HG03520 (cell line): ENCODE data around the gene MAPKAP1.
"Not testable (repeated sequence)": the region's sequence is repeated elsewhere in the genome, so short reads cannot be mapped to it uniquely, and the experiment has no call there.

Source experiments
- ATAC-seq: cut with Tn5 transposase; IDR thresholded peaks from one replicate; pipeline ENCODE4 v1.9.1; 2021; ENCODE audit warnings: mild to moderate bottlenecking, moderate library complexity; ENCODE audit not compliant: unreplicated experiment

MAPKAP1 gene

DNA sequence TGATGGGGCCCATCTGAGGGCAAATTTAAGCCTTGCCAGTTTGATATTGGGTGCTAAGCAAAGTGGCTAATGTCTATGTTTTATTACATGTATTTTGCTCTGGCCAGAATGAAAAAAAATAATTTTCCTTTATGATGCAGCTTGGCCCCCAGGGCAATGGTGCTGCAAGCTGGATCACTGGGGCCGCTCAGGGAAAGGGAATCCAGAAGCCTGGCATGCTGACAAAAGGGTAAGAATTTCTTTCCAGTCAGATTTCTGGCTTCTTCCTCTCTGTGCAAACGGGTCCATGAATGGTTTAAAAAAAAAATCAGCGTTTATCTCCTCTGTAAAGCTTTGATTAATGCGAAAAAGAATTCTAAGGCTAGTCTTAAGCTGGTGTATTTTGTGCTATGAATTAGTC, 138.4 kb downstream of the MAPKAP1 start:
- no peak for ATAC-seq

DNA sequence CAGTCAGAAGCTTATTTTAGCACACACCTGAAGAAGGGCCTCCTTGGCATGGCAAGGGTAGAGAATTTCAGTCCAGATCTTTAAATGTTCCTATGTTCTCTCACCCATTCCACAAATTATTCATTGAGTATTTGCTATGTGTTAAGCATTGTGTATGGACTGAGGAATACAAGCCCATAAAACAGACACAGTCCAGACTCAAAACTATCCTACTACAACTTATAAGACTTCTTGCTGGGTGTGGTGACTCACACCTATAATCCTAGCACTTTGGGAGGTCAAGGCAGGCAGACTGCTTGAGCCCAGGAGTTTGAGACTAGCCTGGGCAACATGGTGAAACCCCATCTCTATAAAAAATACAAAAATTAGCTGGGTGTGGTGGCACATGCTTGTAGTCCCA, 141.0 kb downstream of the MAPKAP1 start:
- ATAC-seq, result not testable (repeated sequence)

DNA sequence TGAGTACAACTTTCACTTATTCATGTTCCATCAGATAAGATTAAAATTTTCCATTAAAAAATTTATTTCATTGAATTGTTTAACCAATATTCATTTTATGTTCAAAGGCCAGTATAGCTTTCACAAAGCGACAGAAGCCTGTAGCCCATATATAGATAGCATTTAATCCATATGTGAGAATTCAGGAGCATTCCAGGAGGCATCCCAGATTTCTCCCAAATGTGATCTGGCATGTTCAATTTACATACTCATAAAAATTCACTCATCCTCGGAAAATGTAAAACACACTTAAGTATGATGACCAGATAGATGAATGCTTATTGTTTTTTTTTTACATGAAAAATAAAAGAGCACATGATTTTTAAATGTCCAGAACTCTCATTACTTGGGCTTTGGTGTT, 141.9 kb downstream of the MAPKAP1 start:
- no peak for ATAC-seq

DNA sequence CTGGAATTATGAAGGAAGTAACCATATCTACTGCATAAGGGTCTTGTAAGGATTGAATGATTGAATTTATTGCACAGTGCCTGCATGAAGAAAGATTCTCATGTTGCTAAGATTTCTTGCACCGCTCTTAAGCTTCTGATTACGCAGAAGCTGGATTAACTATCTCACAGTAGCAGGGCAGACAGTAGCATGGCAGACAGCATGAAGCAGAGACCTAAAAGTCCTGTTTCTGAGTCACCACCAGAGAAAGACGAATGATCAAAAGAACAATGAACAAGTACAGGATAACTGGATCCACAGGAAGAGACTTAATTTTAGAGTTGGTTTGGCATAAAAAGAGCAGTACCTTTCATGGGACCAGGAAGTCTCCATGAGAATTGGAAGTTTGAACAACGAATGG, 142.4 kb downstream of the MAPKAP1 start:
- ATAC-seq, result no peak

DNA sequence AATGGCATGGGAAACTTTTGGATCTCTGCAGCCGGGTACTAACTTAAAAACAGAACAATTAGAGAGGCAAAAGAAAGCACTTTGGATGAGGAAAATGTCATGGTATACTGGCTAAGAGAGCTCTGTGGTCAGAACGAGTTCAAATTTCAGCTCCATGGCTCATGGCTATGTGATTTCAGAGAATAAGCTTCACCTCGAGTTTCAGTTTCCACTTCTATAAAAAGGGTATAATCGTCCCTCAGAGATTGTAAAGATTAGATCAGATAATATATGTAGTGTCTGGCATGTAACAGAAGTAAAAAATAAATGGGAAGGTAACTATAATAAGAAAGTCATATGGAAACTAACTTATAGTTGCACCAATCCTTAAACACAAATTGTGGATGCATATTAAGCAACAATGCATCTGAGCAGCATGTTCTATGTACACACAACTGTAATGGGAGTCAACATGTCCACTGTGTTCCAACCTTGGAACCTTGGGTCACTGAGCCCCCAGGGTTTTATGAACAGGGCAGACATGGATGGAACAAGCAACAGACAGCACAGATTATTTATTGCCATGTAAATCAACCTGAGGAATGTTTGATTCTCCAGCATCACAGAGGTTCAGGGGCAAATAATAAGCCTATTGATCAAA, 145.4 kb downstream of the MAPKAP1 start:
- ATAC-seq, result no peak

DNA sequence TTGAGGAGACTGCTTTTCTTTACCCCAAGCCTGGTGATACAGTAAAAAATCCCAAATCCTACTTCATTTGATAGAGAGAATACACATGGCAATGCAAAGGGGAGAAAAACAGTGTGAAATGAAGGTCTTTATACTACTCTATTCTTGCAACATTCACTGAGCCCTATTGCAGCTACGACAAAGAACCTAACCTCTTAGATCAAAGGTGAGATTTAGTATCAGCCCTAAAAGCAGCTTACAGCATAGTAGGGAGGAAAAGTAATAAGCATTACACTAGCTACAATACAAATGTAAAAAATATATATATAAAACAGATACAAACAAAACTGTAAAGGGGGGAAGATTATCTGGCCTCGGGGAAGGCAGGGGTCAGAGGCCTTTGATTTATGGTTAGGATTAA, 147.1 kb downstream of the MAPKAP1 start:
- no peak for ATAC-seq

DNA sequence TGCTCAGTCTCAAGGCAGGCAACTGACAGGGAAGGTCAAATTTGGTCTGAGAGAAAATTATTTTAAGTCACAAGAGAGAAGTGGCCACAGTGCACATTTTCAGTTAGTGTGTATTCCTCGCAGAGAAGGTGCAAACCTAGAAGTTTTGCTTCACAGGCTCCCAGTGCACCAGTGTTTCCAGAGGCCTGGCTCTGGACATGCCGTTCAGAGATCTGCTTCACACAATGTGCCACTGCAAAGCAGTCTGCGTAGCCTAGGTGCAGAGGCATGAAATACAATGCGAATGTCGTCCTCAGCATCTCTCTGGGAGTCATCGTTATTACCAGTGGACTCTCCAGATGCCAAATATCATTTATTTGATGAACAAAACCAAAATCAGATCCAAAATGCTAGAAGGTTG, 147.8 kb downstream of the MAPKAP1 start:
- ATAC-seq, result no peak

DNA sequence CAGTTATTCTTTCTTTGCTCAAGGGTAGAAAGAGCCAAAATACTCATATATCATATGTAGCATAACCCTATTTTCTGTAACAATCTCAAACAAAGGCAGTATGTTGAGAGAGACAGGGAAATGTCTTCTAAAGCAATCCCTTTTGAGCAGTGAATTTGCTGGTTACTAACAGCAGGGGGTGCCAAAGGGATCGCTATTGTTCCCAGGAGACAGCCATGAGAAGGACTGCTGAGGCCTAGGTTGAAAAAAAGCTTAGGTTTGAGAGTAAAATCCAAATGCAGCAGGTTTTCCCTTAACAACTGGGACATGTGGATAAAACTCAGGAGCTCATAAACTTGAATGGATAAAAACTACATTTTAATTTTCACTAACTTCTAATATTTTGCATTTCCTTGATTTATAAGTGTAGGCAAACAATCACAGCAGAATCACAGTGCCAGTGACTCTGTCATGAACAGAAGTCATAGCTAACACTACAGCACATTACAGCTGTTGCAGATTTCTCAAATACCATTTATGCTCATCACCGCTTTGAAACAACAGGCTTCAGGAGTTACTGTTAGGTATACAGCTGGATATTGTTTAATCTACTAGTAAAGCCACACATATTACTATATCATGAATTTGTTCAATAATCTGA, 148.4 kb downstream of the MAPKAP1 start:
- no peak for ATAC-seq

DNA sequence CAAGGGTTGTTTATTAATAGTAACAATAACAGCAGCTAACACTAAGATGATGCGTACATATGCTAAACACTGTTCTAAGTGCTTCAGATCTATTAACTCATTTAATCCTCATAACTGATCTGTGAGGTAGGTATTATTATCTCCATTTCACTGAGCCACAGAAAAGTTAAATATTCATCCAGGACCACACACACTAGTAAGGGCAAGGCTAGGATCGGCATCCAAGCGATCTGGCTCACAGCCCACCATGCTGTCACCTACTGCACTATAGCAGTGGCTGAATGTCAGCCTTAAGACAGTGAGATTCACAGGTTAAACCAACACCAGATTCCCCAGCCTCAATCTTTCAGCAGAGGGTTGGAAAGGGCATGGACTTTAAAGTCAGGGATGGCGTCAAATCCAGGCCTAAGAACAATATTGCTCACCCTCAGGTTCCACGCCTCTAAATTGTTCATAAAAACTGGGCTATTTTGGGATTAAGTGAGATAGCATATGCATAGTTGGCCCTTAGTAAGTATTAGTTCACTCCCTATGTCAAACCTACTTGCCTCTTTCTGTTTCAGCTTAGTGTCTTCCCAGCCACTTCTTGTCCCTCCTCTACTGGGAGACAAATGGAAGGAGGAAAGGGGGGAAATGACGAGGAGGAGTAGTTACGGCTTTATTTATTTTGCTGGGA, 150.8 kb downstream of the MAPKAP1 start:
- no peak for ATAC-seq

DNA sequence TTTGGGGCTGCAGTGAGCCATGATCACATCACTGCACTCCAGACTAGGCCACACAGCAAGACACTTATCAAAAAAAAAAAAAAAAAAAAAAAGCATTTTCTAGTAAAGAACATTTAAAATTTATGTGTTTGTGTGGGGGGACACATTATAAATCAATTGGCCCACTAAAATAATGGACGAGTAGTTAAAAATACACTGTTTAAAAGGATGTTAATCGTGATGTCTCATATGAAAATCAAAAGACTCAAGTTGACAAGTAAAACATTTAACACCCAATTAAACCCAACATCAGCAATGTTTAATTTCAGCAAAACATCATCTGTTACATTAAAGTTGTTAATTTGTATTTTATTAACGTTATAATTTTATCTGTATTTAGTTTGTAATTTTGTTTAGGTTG, 152.3 kb downstream of the MAPKAP1 start:
- no peak for ATAC-seq

DNA sequence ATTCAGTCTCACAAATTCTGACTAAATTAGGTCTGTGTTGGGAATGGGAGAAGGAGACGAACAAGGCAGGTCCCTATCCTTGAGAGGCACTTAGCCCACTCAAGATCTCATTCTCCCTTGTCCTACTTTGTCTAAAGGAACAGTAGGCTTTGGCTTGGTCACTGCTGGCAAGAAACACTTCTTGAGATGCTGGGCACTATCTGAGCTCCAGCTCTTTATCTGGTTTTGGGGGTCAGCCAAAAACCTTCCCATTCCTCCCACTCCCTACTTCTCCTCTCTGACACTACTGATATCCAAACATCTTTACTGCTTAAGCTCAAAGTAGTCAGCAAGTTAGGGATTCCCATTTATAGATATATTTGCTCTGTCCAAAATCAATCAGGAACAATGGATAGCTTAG, 155.2 kb downstream of the MAPKAP1 start:
- ATAC-seq, result no peak

DNA sequence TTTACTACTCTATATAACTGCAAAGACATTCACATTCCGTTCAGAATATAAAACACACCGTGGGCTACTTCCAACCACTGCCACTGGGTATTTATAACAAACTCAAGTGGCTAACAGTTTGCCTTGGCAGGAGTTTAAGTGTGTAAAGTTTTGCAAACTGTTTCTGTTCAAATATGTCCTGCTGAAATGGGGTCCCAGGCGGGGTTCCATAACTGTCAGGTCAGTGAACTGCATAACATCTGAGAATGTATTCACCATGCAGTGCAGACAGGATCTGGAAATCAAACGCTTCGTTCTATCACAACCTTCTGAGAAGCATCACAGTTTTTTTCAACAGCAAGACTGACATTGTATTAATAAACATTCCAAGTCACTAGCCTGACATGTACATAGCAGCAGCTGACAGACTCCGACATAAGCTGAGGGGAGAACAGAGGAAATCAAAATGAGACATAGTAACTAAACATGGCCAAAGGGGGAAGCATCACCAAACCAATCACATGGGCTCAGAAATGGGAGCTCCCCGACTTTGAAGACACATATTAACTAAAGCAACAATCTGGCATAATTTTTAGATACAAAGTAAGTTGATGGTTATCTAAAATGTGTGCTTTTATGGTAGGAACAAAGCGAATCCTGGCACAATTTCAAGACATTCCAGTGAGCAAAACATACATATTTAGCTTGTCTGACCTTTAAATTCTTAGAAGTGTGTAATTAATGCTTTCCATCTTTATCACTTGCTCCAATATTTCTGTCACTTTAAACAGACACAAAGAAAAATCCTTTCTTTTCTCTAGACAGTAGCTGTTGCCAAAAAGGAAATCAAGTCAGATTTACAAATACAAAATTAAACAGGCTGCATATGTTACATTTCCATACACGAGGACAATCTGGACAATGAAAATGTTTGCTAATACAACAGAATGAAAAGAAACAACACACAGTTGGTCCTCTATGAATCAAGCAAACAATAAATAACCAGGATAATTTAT, 156.8 kb downstream of the MAPKAP1 start:
- no peak for ATAC-seq

DNA sequence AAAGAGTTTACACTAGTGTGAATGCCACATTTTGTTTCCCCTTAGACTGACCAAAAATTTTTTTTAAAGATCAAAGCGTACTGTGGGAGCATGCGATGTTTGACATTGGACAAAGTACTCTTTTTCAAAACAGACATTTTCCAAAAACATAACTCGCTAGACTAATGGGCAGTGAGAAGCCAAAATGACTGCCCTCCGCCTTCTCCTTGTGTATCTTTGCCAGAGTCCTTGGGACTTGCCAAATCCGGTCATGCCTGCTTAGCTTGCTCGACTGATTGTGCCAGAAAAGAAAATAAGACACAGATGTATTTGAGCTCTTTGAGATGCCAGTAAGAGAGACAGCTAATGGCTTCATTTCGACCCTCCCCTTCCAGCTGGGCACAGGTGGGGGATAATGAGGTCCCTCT, 157.5 kb downstream of the MAPKAP1 start:
- no peak for ATAC-seq

DNA sequence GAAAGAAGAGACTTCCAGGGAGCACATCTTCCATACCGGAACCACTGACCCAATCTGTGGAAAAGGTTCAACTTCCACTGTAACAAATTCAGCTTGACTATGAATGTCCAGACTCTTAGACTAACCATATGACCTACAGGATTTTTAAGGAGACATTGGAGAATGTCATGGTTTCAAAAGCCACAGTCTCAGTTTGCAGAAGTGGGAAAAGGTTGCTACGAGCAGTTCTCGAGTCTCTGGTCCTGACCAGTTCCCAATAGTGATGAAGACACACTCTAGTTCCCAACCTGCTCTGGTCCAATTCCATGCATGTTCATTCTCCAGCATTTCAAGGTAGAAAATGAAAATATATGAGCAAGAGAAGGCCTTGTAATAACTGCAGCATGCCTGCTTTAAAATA, 158.0 kb downstream of the MAPKAP1 start:
- no peak for ATAC-seq

DNA sequence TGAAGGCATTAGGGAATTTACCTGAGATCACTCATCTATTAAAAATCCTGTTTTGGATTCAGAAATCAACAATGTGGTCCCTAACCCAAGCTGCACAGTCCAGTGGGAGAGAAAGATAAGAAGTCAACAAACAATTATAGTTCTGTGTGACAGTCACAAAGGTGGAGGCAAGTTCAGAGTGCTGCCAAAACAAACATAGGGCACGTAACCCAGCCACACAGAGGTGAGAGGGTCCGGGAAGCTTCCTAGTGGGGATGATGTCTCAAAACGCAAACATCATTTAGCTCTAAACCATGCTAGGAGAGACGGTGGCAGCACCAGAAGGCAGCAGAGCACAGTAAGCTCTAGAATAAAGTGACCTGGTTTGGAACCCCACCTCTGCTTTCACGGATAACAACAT, 158.9 kb downstream of the MAPKAP1 start:
- no peak for ATAC-seq

DNA sequence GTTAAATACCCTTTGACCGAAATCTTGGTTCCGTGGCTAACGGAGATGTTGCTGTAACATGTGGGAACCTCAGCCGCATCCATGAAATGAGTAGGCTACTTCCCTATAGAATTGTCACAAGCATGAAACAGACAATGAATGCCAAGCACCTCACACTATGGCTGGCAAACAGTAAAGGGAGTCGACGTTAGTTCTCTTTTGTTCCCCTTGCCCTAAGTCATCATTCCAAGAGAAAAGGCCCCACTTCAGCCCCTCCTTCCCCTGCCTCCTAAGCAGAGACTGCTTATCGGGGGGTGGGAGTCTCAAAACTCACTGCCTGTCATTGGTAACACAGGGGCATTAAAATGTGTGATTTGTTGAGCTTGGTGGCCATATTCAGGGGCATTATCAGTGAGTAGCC, 159.6 kb downstream of the MAPKAP1 start:
- no peak for ATAC-seq

DNA sequence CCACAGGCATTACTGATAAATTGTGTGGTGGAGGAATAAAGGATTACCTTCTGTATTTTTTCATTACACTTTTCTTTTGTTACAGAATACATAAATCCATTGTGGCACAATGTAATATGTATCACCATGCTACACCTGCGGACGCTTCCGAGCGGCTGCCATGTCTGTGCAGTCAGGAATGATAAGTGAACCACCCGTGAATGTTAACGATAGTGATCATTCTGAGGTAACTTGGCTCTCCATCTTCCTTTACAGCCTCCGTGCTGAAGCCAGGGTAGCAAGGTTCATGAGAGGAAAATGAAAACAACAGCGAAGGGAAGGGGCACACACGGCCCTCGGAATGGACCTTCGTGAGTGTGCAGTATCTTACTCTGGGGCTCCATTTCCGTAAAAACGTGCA, 161.2 kb downstream of the MAPKAP1 start:
- ATAC-seq, result no peak

DNA sequence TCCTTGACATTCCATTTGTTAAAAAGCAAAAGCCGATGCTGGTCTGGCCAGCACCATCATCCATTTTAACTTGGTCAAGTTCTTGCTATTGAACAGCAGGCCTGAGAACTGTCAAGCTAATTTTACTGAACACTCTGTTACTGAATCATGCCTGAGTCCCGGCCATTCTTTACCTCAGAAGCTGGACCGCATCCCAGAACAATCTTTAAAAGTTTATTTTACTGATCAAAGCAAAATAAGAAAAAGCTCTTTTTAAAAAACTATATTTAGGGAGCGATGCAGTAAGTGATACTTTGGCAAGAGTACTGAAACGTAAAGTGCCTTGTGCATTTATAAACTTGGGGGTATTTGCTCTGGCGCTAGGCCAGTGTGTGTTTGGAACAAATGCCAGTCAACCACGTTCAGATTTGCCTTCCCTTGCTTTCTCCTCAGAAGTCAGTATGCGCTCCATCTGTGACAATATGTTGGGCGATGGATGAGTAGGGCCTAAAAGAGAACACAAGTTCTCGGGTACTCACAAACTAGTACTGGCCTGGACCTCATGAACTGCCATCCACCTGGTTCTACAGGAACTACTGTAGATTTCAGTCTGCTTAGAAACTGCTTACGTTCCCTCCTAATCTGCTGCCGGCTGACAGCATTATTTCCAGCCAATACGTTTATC, 161.9 kb downstream of the MAPKAP1 start:
- ATAC-seq, result no peak

DNA sequence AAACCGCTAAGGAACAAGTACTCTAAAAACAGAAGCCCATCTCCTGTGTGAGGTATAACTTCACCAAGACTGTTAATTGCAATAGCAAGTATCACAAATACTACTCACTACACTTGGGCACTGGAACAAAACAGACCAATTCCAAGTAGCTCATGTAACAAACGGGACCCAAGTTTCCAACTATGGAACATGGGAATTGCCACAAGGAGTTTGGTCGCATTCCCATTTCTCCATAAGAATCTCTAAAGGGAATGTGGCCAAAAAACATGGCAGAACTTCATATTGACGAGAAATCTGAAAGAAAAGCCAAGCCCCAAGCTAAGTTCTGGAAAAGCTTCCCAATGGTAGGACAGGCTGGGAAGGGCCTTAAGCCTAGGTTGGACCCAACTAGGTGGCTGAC, 162.5 kb downstream of the MAPKAP1 start:
- no peak for ATAC-seq

DNA sequence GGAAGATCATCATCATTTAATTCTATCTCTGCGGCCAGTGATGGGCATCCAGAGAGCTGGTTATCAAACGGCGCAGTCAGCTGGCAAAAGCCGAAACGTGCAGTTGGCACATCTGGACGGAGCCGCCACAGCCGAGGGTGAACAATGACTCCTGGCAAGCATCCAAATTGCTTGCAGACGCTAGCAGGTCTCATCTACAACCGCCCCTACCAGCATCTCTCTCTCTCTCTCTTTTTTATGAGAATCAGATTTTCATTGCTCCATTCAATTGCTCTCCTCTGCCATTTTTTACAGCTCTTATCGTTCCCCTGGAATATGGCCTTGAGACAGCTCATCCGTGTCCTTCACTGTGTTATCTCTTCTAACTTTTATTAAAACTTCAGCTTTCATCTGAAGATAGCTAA, 165.2 kb downstream of the MAPKAP1 start:
- ATAC-seq, result no peak

DNA sequence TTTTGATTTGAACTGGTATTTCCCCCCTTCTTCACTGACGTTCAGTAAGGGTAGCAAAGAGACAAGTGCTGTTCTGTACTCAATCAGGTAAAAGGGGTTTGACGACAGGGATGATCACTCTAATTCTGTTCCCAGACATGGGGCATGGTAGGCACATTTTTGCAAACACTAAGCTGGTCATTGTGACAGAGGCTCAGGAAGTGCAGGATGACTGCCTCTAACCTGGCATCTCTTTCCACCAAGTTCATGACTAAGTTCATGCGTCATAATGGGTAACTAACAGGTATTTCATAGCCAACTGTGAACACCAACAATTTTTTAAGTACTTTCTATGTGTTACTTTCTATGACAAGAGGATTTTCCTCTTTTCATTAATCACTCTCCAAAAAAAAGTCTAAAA, 166.5 kb downstream of the MAPKAP1 start:
- no peak for ATAC-seq
